NCI-H2171 treated with DMSO at 0.1 percent for 48 hours (cell line): ENCODE data around the gene SLC5A9.
"Not testable (repeated sequence)": the region's sequence is repeated elsewhere in the genome, so short reads cannot be mapped to it uniquely, and the experiment has no call there.

Experiments
- DNase-seq: peaks from one replicate; lab custom pipeline; 2025; lab: John Stamatoyannopoulos, UW

SLC5A9 gene

GRCh38 chr1:48214366-48214765 is 8.2 kb upstream of the SLC5A9 start:
- DNase-seq = not testable (repeated sequence)

- DNase-seq = no peak
Observed at GRCh38 chr1:48214820-48215219, 7.7 kb upstream of the SLC5A9 start.

- no peak for DNase-seq
Observed at GRCh38 chr1:48215222-48215621, 7.3 kb upstream of the SLC5A9 start.

- DNase-seq = no peak
Observed at GRCh38 chr1:48215889-48216288, 6.6 kb upstream of the SLC5A9 start.

- no peak for DNase-seq
Observed at GRCh38 chr1:48216313-48216712, 6.2 kb upstream of the SLC5A9 start.

GRCh38 chr1:48216941-48217340 is 5.6 kb upstream of the SLC5A9 start:
- no peak for DNase-seq

GRCh38 chr1:48217856-48218255 is 4.7 kb upstream of the SLC5A9 start:
- DNase-seq = no peak

GRCh38 chr1:48219803-48220202 is 2.7 kb upstream of the SLC5A9 start:
- DNase-seq = no peak

- no peak for DNase-seq
Observed at GRCh38 chr1:48221122-48221521, 1.4 kb upstream of the SLC5A9 start.

- no peak for DNase-seq
Observed at GRCh38 chr1:48221657-48222056, 859 bp upstream of the SLC5A9 start.

GRCh38 chr1:48223366-48224240 is 1.1 kb downstream of the SLC5A9 start:
- peak; percentile 61 for DNase-seq

GRCh38 chr1:48224791-48225190 is 2.3 kb downstream of the SLC5A9 start:
- no peak for DNase-seq

- no peak for DNase-seq
Observed at GRCh38 chr1:48225579-48225978, 3.1 kb downstream of the SLC5A9 start.

- DNase-seq = no peak
Observed at GRCh38 chr1:48227165-48228013, 4.9 kb downstream of the SLC5A9 start.

- no peak for DNase-seq
Observed at GRCh38 chr1:48228156-48228555, 5.6 kb downstream of the SLC5A9 start.

- DNase-seq = no peak
Observed at GRCh38 chr1:48229317-48229716, 6.8 kb downstream of the SLC5A9 start.

- no peak for DNase-seq
Observed at GRCh38 chr1:48230236-48230635, 7.7 kb downstream of the SLC5A9 start.

- no peak for DNase-seq
Observed at GRCh38 chr1:48232722-48233121, 10.2 kb downstream of the SLC5A9 start.

- DNase-seq = no peak
Observed at GRCh38 chr1:48233666-48234485, 11.4 kb downstream of the SLC5A9 start.

- DNase-seq = no peak
Observed at GRCh38 chr1:48235652-48236051, 13.1 kb downstream of the SLC5A9 start.

GRCh38 chr1:48236716-48237470 is 14.4 kb downstream of the SLC5A9 start:
- DNase-seq = peak; percentile 40
